ENCODE data around the gene ZNF763.

ZNF763 gene

GRCh38 chr19:11973019-11973810, 8.4 kb downstream of the ZNF763 start:
- DNase-seq = no peak

- DNase-seq = no peak
Measured at GRCh38 chr19:11978492-11979100, 13.8 kb downstream of the ZNF763 start.

- DNase-seq = no peak
Measured at GRCh38 chr19:11979527-11979926, 14.7 kb downstream of the ZNF763 start.

- no peak for DNase-seq
Measured at GRCh38 chr19:11982526-11982925, 17.7 kb downstream of the ZNF763 start.

GRCh38 chr19:11984986-11985385, 20.1 kb downstream of the ZNF763 start:
- no peak for DNase-seq

GRCh38 chr19:11986754-11987153, 21.9 kb downstream of the ZNF763 start:
- DNase-seq = no peak

- DNase-seq = peak; percentile 94
Measured at GRCh38 chr19:11987405-11988281, 22.8 kb downstream of the ZNF763 start.

GRCh38 chr19:11989112-11989456, 24.2 kb downstream of the ZNF763 start:
- DNase-seq = no peak

- peak; percentile 7 for DNase-seq
Measured at GRCh38 chr19:11991921-11992320, 27.1 kb downstream of the ZNF763 start.

GRCh38 chr19:11995174-11995573, 30.3 kb downstream of the ZNF763 start:
- no peak for DNase-seq

- DNase-seq = peak; percentile 25
Measured at GRCh38 chr19:12000152-12000981, 35.5 kb downstream of the ZNF763 start.

GRCh38 chr19:12015015-12015752, 50.3 kb downstream of the ZNF763 start:
- no peak for DNase-seq

GRCh38 chr19:12015753-12016116, 50.9 kb downstream of the ZNF763 start:
- DNase-seq = no peak

Data from stimulated activated CD4-positive, alpha-beta T cell treated with anti-CD3 and anti-CD28 coated beads, Interleukin-1b, Interleukin-23, amount 100 ng/mL, for 48 hours (primary cell).